HG02870 (cell line): ENCODE results near the gene KCMF1.

Experiments used
- ATAC-seq: cut with Tn5 transposase; IDR thresholded peaks from one replicate; pipeline ENCODE4 v1.9.1; 2021; ENCODE audit warnings: mild to moderate bottlenecking, moderate library complexity; ENCODE audit not compliant: unreplicated experiment

KCMF1 gene

DNA sequence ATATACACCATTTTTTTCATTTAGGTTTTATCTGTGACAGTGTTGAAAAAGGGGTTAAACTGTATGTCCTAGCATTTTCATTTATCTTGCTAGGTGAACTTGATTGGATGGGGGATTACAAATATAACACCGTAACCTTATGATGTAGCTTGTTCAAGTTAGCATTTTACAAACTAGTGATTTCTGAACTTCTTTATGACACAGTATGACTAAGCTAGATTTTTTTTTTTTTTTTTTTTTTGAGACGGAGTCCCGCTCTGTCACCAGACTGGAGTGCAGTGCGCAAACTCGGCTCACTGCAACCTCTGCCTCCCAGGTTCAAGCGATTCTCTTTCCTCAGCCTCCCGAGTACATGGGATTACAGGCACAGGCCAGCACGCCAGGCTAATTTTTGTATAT lies 47.1 kb downstream of the KCMF1 start:
- ATAC-seq, result no peak

DNA sequence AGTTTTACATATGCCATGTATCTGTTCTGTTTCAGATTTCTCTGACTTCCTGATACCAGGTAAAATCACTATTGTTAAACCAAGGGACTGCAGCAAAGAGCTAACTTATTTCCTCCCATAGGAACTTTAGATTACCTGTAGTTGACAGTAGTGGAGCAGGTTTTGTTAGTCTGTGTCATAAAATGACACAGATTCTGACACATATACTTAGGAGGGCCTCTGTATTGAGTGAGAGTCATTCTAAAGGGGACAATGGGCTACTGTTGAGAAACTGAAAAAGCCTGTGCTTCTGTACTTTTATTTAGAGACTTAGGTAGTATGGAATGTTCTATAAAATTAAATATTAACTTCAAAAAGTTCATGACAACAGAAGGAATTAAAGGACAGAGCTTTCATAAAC lies 48.2 kb downstream of the KCMF1 start:
- no peak for ATAC-seq

DNA sequence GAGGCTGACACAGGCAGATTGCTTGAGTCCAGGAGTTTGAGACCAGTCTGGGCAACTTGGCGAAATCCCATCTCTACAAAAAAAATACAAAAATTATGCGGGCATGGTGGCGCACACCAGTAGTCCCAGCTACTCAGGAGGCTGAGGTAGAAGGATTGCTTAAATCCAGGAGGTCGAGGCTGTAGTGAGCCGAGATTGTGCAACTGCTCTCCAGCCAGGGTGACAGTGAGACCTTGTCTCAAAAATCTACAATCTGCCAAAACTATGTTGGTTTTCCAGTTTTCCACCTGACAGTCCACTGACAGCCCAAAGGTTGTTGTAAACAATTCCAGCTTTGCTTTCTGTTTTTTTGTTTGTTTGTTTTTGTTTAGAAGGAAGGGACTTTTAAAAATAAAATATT lies 51.3 kb downstream of the KCMF1 start:
- ATAC-seq, result no peak

DNA sequence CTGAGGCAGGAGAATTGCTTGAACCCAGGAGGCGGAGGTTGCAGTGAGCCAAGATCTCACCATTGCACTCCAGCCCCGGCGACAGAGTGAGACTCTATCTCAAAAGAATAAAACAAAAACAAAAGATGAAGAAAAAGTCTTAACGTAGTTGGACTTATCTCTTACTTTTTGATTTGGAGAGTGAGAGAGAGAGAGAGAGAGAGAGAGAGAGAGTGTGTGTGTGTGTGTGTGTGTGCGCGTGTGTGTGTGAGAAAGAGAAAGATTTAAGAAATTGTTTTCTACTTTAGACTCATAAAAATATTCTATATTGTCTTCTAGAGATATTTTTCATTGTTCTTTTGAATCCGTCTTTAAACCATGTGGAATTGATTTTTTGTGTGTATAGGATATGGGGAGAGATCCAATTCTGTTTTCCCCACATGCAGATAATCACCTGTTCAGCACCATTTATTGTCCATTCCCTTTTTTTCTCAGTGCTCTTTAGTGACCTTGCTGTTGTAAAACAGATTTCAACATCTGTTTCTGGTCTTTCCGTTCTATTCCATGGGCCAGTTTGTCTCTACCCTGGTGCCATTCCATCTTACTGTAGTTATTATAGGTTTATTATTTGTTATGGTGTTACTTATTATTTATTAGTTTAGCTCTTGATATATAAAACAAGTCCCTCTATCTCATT lies 53.5 kb downstream of the KCMF1 start:
- ATAC-seq, result no peak

- ATAC-seq, result no peak
These were observed 61.7 kb downstream of the KCMF1 start for GRCh38 chr2:85032621-85033020.

DNA sequence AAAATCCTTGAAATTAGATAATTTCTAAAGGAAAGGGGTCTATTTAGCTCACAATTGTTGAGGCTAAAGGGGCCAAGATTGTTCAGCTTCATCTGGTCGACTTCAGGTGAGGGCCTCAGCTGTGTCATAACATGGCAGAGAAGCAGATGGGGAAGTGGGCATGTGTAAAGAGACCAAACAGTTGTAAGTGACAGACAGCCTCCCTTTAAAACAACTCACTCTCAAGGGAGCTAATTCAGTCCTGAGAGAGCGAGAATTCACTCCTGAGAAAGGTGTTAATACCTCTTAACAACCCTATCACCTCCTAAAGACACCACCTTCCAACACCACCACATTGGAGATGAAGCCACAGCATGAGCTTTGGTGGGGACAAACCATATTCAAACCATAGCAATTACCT lies 62.4 kb downstream of the KCMF1 start:
- no peak for ATAC-seq

DNA sequence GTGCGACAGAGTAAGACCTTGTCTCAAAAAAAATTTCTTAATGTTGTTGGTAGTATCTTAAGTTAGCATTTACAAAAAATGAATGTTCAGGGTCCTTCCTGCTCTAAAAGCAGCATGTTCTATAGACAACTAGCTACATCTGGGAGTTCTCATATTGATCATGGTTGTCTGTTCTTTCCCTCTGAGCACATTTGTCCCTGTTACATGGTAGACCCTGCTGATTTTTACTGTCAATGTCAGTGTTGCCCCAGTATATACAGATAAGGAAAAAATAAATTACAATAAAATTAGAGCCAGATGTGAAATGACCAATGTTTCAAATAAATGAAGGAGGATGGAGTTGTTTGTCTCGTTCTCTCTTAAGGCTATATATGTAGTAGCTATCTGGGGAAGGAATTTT lies 63.2 kb downstream of the KCMF1 start:
- no peak for ATAC-seq

DNA sequence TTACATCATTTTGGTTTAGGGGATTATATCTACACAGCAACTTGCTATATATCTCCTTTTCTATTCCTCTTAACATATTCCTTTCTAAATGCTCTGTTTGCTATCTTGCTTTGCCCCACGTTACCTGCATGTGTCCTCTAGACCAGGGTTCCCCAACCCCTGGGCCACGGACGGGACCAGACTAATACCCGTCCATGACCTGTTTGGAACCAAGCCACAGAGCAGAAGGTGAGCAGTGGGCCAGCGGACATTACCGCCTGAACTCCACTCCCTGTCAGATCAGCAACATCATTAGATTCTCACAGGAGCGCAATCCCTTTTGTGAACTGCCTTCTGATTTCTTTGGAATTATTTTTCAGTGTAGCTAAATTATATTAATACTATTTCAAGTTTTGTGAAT lies 66.7 kb downstream of the KCMF1 start:
- ATAC-seq, result no peak

DNA sequence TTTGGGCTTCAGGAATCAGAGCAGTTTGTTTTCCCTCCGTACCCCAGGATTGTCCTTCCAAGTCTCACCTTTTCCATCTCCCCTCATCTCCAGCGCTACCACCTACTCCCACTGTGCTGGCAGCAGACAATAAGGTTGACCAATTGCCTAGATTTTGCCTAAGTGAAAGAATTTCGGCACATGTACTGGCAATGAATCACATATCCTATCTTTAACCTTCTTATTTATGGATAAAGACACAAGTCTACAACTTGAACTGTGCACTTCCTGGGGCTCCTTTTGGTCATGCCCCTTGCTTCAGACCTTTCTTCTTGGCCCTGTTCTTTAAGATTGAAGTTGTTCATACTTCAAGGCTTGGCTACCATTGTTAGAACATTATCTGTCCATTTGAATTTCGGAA lies 71.4 kb downstream of the KCMF1 start:
- no peak for ATAC-seq

- no peak for ATAC-seq
These were observed 77.6 kb downstream of the KCMF1 start for GRCh38 chr2:85048534-85048933.

GRCh38 chr2:85049236-85049635 lies 78.3 kb downstream of the KCMF1 start:
- no peak for ATAC-seq

DNA sequence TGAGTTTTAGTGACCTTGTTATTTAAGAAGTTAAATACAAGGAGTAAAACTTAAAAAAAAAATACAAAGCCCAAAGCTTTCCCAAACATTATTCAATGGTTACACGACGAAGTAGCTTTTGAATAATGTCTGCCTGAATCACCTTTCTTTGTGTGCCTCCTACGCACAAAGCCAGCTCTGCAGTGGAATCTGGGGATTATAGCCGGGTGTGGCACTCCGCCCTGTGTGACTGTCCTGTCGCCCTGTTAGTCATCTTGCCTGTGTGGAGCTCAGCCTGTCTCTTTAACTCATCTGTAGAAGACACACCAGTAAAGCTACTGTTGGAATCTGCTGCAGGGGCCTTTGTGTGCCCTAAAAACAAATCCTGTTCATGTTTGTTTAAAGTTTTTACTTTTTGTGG lies 82.8 kb downstream of the KCMF1 start:
- no peak for ATAC-seq

DNA sequence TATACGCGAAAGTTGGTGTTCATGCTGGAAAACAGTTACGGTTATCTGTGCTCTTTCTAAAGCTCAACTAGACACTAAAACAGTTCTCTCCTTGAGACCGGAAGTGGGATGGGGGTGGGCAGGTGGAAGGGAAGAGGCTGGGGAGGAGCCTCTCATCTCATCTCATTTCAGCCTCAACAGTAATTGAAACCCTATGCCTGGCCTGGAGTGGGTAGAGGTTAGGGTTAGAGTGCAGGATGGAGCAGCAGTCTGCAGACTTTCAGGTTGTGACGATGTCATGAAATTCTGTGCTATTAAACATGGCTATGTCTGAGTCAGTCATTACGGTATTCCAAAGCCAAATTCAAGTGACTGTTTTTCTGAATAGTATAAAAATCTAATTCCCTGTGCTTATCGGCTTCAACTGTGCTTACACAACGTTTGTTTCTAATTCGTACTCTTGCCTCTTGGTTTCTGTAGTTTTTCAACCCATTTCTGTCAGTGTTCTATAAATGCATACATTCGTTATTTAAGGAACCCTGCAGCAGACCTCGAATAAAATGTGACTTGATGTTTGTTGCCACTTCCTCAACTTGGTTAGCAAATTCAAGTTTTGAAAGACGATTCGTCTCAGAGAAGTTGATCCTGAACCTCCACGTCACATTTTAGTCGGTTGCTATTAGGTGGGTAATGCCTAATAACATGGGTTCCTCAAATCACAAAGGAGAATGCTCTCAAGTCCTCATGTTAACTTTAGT lies 86.4 kb downstream of the KCMF1 start:
- no peak for ATAC-seq

GRCh38 chr2:85061896-85062295 lies 90.9 kb downstream of the KCMF1 start:
- no peak for ATAC-seq

DNA sequence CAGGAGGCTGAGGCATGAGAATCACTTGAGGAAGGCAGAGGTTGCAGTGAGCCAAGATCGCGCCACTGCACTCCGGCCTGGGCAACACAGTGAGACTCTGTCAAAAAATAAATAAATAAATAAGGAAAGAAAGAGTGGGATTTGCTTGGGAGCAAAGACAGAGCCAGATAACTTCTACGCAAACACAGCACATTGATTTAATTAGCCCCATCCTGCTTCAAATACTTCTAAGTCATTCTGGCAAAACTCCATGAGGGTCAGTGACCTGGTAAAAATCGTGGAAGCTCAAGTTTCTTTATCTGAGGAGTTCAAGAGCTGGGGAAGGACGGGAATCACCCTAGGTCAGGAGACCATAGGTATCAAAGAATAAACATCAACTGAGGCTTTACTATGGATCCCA lies 91.6 kb downstream of the KCMF1 start:
- ATAC-seq, result no peak

DNA sequence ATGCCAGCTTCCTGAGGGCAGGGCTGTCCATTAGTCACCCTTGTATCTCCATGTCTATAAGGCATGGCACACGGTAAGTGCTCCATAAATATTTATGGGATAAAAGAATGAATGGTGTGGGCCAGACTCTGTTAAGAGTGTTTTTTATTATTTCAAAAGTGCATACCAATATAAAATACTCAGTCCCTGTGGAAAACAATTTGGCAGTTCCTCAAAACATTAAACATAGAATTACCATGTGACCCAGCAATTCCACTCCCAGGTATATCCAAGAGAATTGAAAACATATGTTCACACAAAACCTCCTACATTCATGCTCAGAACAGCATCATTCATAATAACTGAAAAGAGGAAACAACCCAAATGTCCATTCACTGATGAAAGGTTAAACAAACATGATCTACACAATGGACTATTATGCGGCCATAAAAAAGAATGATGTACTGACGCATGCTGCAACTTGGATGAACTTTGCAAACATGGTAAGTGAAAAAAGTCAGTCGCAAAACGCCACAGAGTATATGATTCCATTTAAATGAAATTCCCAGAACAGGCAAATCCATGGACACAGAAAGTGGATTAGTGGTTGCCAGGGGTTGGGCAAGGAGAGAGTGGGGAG lies 93.1 kb downstream of the KCMF1 start:
- ATAC-seq, result no peak

DNA sequence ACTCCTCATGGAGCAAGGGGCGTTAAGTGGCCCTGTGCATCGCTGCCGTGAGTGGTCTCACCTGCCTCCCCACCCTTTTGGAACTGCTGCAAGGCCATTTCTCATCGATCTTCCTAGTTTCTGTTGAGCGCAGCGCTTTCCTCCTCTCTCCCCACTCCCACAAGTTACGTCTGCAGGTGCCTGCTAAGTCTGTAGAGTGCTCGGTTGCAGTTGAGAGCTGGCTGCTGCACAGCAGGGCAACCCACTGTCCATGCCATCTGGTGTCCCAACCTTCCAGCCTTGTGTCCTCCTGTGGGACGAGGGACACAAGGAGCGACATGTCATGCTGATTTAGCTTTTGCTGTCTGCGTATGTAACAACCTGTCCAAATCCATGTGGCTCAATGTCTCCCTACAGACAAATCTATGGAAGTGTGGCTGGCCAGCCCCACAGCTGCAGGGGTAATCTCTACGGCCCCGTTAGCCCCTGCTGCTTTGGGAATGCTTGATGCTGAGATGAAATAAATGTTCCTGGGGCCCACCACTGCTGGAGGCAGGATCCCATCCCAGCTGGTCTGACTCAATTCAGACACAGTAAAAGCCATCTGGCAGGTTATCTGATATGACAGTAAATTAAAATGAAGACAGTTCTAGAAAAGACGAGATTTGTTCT lies 94.1 kb downstream of the KCMF1 start:
- ATAC-seq, result no peak

DNA sequence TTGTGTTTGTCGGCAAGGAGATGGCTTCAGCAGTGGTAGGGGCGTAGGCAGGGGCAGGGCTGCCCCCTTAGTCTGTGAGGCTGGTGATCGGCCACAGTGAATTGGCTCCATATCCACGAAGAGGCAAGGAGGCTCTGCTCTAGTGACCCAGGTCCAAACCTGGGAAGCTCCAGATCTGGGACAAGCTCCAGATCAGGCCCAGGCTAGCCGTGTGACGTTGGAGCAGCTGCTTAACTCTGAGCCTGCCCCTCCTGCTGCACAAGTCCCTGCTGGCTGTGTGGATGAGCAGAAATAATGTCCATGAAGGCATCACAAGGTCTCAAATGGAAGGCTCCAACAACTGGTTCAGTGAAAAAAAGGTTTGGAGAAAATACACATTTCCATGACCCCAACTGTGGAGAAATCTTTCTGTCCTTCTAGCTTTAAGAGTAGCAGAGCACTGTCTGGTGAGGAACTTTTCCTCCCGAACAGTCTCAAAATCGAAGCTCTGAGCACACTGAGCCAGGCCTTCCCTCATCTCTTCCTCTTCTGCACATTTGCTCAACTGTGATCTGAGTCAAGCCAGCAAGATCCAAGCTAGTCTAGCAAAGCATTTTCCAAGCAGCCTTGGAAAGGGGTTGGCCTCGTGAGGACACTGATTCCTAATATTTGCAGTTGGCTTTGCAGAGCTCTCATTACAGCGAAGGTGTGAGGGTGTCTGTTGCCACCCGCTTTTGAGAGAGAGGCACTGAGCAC lies 95.2 kb downstream of the KCMF1 start:
- no peak for ATAC-seq

GRCh38 chr2:85066874-85067351 lies 96.0 kb downstream of the KCMF1 start:
- peak; percentile 62 for ATAC-seq

GRCh38 chr2:85071096-85071495 lies 100.1 kb downstream of the KCMF1 start:
- no peak for ATAC-seq

- no peak for ATAC-seq
These were observed 102.1 kb downstream of the KCMF1 start for GRCh38 chr2:85073033-85073432.
